K562 (cell line): Measurements from ENCODE around the gene SHANK1. TPM values are rescaled to one million over a fixed set of nuclear protein-coding genes. Genes with fewer than 3 reads are reported as not detected.

Experiments used
- ATF7 ChIP-seq: fragments of 450-650 bp; IDR thresholded peaks from 2 replicates; pipeline ENCODE4 v1.7.1; 2014; ENCODE audit warnings: mild to moderate bottlenecking, moderate library complexity
- EHMT2 ChIP-seq: fragments of 450-650 bp; IDR thresholded peaks from 2 replicates; pipeline ENCODE4 v1.6.1; 2018; ENCODE audit warnings: antibody characterized with exemption
- EWSR1 ChIP-seq: fragments of 450-650 bp; IDR thresholded peaks from 2 replicates; pipeline ENCODE4 v1.6.1; 2018; ENCODE audit warnings: borderline replicate concordance, mild to moderate bottlenecking, low read depth, moderate library complexity; ENCODE audit not compliant: partially characterized antibody
- MGA ChIP-seq: fragments of 450-650 bp; IDR thresholded peaks from 2 replicates; pipeline ENCODE4 v1.6.1; 2016; ENCODE audit warnings: mild to moderate bottlenecking, moderate library complexity
- MYC ChIP-seq, 2 experiments: fragments of 250-450 bp in 1 of 2; sonication (Bioruptor Pico) in 1 of 2; IDR thresholded peaks; 2 replicates each; pipeline versions ENCODE4 v1.5.1 to v1.6.1; 2012 to 2021; ENCODE audit warnings: low read depth in 2 of 2, borderline replicate concordance in 1 of 2, improper control_type of control experiment in 1 of 2, low read length in 1 of 2, mild to moderate bottlenecking in 1 of 2, moderate library complexity in 1 of 2
- SMARCB1 ChIP-seq: IDR thresholded peaks from 2 replicates; pipeline ENCODE4 v1.6.1; 2011; ENCODE audit warnings: improper control_type of control experiment, low read depth; ENCODE audit not compliant: insufficient read length
- SNRNP70 ChIP-seq: fragments of 200-400 bp; formaldehyde crosslinking; optimal IDR thresholded peaks from 2 replicates; pipeline ENCODE3; 2017; ENCODE audit warnings: low read depth, low read length
- ZFX ChIP-seq: sonication (generic); formaldehyde crosslinking; IDR thresholded peaks from 2 replicates; pipeline ENCODE4 v1.8.0; 2022; ENCODE audit warnings: mild to moderate bottlenecking, missing genetic modification reagents, moderate library complexity
- ZNF143 ChIP-seq: sonication (generic); formaldehyde crosslinking; IDR thresholded peaks from 2 replicates; pipeline ENCODE4 v1.9.0; 2022; ENCODE audit warnings: mild to moderate bottlenecking, missing genetic modification reagents
- ZNF263 ChIP-seq: sonication (generic); formaldehyde crosslinking; IDR thresholded peaks from 2 replicates; pipeline ENCODE4 v1.8.0; 2022; ENCODE audit warnings: mild to moderate bottlenecking, missing genetic modification reagents, borderline replicate concordance
- ZNF695 ChIP-seq: fragments of 450-650 bp; formaldehyde crosslinking; IDR thresholded peaks from 2 replicates; pipeline ENCODE4 v1.4.0; 2020; ENCODE audit warnings: mild to moderate bottlenecking, moderate library complexity
- ZNF778 ChIP-seq: fragments of 450-650 bp; formaldehyde crosslinking; IDR thresholded peaks from 2 replicates; pipeline ENCODE4 v1.4.0; 2020; ENCODE audit warnings: mild to moderate bottlenecking, moderate library complexity
- polyA plus RNA-seq, 8 experiments: library from polyadenylated mRNA; depleted of rRNA in 4 of 8; stranded (reverse) in 5 of 8; unstranded in 3 of 8; fragments of >200 nt; fragmentation: Nextera tagmentation in 2 of 8; fragmentation: Illumina TruSeq in 1 of 8; extraction: Ambion mirVana in 2 of 8; extraction: Trizol in 1 of 8; gene quantifications; 2 replicates each; pipeline versions ENCODE4 v1.2.1 to v1.2.3, GENCODE V29; 2011 to 2014; ENCODE audit warnings: inconsistent platforms in 1 of 8, missing spikeins in 1 of 8
- total RNA-seq, 7 experiments: library from RNA; depleted of rRNA in 6 of 7; stranded (reverse); fragments of >200 nt in 6 of 7; fragmentation: Illumina TruSeq in 2 of 7; extraction: Trizol in 2 of 7; gene quantifications; 2 replicates each; pipeline versions ENCODE4 v1.2.1 to v1.2.3, GENCODE V29; 2011 to 2021; ENCODE audit warnings: low replicate concordance in 1 of 7
- TF ChIP-seq, protein P1 (sequence below), 2 experiments: fragments of 200-800 bp in 1 of 2; sonication (Bioruptor generic) in 1 of 2; sonication (generic) in 1 of 2; formaldehyde crosslinking in 1 of 2; IDR thresholded peaks in 1 of 2; conservative IDR thresholded peaks in 1 of 2; 2 replicates each; pipeline versions ENCODE4 v1.5.0 to v1.6.1; 2016 to 2020; ENCODE audit warnings: missing compliant biosample characterization in 1 of 2, missing genetic modification characterization in 1 of 2, missing genetic modification reagents in 1 of 2

Gene SHANK1
- total and polyA plus RNA-seq, 9 of the 15 experiments (the other 6 are each of a cell fraction or from before 2014, with no cell fraction given), result 0.33 to 1.3 (median 0.55) TPM; not detected in 2

DNA sequence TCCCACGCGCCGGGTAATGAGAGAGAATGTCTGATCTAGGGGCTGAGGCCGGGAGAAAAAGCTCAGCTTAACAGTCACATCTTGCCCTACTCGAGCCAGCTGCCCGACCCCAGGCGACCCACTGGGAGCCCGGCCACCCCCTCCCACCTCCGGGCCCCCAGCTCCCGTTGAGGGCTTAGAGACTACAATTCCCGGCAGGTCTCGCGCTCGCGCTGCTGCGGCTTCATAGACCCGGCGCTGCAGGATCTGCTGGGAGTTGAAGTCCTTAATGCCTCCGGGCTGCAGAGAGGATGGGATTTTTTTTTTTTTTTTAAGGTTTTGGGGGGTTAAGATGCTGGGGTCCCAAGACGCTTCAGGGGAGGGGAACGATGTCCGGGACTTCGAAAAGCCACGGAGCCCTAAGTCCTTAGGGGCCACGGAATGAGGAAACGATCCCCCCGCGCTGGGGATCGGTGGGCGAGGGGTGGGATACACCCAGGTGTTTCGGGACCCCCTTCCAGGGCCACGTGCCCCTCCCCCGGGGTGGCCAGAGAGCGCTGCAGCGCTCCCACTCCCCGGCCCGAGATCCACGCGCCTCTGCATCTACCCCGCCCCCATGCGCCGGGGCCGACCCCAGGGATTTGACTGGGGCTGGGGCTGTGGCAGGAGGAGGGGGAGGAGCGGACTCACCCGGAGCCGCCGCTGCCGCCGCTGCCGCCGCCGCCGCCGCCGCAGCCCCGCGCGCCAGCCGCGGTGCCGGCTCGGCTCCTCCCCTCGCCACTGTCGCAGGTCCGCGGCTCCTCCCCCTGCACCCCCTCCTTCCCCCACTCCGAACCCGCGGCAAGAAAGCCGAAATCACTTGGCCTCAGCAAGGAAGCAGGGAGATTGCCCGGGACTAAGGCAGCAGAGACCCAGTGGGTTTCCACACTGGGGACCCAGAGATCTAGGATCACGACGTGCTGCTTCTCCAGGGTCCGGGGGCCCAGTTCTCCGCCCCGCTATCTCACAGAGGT, 80.2 kb downstream of the SHANK1 start, which contains the start of gene SYT3 (continued):
- TF ChIP-seq SMARCB1, result no peak
- TF ChIP-seq EHMT2, result no peak
- TF ChIP-seq SNRNP70, result no peak
- TF ChIP-seq, protein P1, sequence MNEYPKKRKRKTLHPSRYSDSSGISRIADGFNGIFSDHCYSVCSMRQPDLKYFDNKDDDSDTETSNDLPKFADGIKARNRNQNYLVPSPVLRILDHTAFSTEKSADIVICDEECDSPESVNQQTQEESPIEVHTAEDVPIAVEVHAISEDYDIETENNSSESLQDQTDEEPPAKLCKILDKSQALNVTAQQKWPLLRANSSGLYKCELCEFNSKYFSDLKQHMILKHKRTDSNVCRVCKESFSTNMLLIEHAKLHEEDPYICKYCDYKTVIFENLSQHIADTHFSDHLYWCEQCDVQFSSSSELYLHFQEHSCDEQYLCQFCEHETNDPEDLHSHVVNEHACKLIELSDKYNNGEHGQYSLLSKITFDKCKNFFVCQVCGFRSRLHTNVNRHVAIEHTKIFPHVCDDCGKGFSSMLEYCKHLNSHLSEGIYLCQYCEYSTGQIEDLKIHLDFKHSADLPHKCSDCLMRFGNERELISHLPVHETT (CRISPR knock-in tag; conservative IDR thresholded peaks at IDR 0.05 in 1 of 2, IDR thresholded peaks at IDR 0.05 in 1 of 2), result peak in 1 of 2 experiments; percentile 49; a peak in 1 of 4 replicates
- TF ChIP-seq ZFX (CRISPR knock-in tag), result peak; percentile 75
- no peak for TF ChIP-seq EWSR1
- TF ChIP-seq ZNF695 (CRISPR knock-in tag), result no peak
- 0 out of 2 replicates have a peak, but pooled peaks have one; percentile 22 for TF ChIP-seq MYC (IDR thresholded peaks at IDR 0.05; ENCODE audit: low read depth, low read length)
- TF ChIP-seq MYC (CRISPR knock-in tag; IDR thresholded peaks at IDR 0.05; ENCODE audit: borderline replicate concordance, low read depth), result no peak
- TF ChIP-seq ATF7, result 0 out of 2 replicates have a peak, but pooled peaks have one; percentile 33
- TF ChIP-seq MGA, result no peak
- TF ChIP-seq ZNF263 (CRISPR knock-in tag), result no peak
- peak; percentile 97 for TF ChIP-seq ZNF143
- no peak for TF ChIP-seq ZNF778 (CRISPR knock-in tag)
